WERI-Rb-1 (cell line): ENCODE data around the gene DYNC1H1.

ENCODE experiments used
- DNase-seq: peaks from one replicate; pipeline ENCODE4 v3.0.0-alpha.2; 2020
- H3K27ac ChIP-seq: fragments of 250-450 bp; sonication (Bioruptor Pico); 2 replicates; pipeline ENCODE4 v1.5.1; 2020; ENCODE audit warnings: mild to moderate bottlenecking, moderate library complexity
- H3K27me3 ChIP-seq: fragments of 250-450 bp; sonication (Bioruptor Pico); 2 replicates; pipeline ENCODE4 v1.5.1; 2021; ENCODE audit warnings: mild to moderate bottlenecking, low read depth, moderate library complexity; ENCODE audit not compliant: insufficient read depth, severe bottlenecking
- H3K36me3 ChIP-seq: fragments of 250-450 bp; sonication (Bioruptor Pico); 2 replicates; pipeline ENCODE4 v1.5.1; 2020; ENCODE audit warnings: mild to moderate bottlenecking, moderate library complexity
- H3K4me3 ChIP-seq: 2 replicates; pipeline ENCODE4 v1.5.1; 2011; ENCODE audit warnings: low read depth, mild to moderate bottlenecking, control low read depth, low read length
- H3K9me3 ChIP-seq: fragments of 250-450 bp; sonication (Bioruptor Pico); 2 replicates; pipeline ENCODE4 v1.5.1; 2021; ENCODE audit warnings: mild to moderate bottlenecking, moderate library complexity; ENCODE audit not compliant: severe bottlenecking
- TF ChIP-seq, protein P1 (sequence below): IDR thresholded peaks from 2 replicates; pipeline ENCODE4 v1.5.1; 2011; ENCODE audit warnings: low read depth, mild to moderate bottlenecking, control low read depth, inconsistent platforms, low read length

DYNC1H1 gene

DNA sequence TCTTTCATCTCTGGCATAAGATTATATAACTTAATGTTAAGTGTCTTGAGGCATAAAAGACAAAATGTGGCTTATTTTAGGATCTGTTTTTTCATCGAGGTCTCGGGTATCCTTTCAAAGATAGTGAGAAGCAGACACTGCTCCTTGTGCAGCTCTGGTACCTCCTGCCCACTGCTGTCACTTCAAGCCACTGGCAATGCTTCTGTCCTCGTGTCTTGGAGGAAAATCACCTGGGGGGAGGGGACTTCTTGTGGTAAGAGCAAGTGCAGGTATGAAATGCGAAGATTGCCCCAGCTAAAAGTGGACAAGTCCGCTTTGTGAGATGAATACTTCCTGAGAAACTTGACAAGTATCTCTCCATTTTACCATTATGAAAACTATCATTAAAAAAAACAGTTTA lies 37.8 kb upstream of the DYNC1H1 start:
- DNase-seq = no peak
- no peaks in the 10 kb centered on the region; the same call in 1 of the 2 replicates for H3K36me3 ChIP-seq
- H3K27me3 ChIP-seq = no peaks in the 10 kb centered on the region
- TF ChIP-seq, protein P1, sequence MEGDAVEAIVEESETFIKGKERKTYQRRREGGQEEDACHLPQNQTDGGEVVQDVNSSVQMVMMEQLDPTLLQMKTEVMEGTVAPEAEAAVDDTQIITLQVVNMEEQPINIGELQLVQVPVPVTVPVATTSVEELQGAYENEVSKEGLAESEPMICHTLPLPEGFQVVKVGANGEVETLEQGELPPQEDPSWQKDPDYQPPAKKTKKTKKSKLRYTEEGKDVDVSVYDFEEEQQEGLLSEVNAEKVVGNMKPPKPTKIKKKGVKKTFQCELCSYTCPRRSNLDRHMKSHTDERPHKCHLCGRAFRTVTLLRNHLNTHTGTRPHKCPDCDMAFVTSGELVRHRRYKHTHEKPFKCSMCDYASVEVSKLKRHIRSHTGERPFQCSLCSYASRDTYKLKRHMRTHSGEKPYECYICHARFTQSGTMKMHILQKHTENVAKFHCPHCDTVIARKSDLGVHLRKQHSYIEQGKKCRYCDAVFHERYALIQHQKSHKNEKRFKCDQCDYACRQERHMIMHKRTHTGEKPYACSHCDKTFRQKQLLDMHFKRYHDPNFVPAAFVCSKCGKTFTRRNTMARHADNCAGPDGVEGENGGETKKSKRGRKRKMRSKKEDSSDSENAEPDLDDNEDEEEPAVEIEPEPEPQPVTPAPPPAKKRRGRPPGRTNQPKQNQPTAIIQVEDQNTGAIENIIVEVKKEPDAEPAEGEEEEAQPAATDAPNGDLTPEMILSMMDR = no peak
- H3K27ac ChIP-seq = no peak overlapping the region
- no peaks in the 10 kb centered on the region for H3K9me3 ChIP-seq
- H3K4me3 ChIP-seq = no peak overlapping the region

DNA sequence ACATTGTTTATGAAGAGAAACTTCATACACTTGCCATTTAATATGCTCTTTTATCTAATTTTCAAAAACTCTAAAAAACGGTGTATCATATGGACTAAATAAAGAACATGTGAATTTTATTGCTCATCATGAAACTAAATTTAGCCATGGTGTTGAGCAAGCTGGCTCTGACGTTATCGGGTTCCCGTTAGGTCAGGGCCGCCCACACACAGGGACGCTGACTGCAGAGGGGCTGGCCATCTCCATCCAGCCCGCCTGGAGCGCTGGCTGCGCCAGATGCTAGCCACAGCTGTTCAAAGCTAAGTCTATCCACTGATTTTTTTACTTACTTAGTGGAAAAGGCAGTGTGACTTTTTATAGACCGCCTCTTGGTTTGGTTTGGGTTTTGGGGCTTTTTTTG lies 36.5 kb upstream of the DYNC1H1 start:
- TF ChIP-seq, protein P1 = no peak
- no peaks in the 10 kb centered on the region for H3K9me3 ChIP-seq
- no peaks in the 10 kb centered on the region for H3K36me3 ChIP-seq
- no peak overlapping the region for H3K27ac ChIP-seq
- no peak overlapping the region for H3K4me3 ChIP-seq
- DNase-seq = no peak
- no peaks in the 10 kb centered on the region for H3K27me3 ChIP-seq

DNA sequence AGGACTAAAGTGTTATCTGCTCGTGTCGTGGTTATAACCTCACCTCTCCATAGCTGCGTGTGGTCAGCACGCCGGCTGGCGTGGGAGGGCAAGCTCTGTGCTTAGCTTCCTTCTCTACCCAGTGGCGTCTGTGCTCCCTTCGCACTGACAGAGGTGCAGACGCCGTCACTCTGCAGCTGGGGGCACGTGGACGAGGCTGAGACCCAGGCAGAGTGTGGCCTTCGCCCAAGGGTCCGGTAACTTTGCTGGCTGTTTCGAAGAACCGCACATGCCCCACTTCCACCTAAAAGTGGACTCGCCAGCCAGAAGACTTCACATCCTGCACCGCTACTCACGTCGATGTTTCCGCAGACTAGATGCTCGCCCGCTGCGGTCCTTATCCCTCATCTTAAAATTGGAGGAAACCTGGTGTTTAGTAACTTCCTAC lies 35.9 kb upstream of the DYNC1H1 start:
- Histone ChIP-seq H3K27ac (no peak overlapping the region), H3K9me3 (no peaks in the 10 kb centered on the region), H3K36me3 (no peaks in the 10 kb centered on the region), H3K4me3 (no peak overlapping the region), H3K27me3 (no peaks in the 10 kb centered on the region)
- TF ChIP-seq, protein P1 = no peak
- no peak for DNase-seq

DNA sequence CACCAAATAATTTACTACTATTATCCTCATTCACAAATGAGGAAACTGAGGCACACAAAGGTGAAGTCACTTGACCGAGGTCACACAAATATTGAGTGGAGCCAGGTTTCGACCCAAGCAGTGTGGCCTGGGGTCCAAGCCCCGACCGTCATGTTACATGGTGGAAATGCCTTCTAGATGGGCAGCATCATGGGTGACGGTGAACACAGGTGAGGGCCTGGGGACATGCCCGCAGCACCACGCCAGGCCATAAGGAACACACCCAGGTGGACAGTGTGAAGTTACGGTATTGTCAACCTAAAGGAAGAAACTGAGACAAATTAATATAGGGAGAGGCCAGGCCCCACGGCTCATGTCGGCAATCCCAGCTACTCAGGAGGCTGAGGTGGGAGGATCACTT lies 35.3 kb upstream of the DYNC1H1 start:
- no peak for DNase-seq
- no peak overlapping the region for H3K27ac ChIP-seq
- H3K36me3 ChIP-seq = no peaks in the 10 kb centered on the region
- no peaks in the 10 kb centered on the region for H3K27me3 ChIP-seq
- TF ChIP-seq, protein P1 = no peak
- no peak overlapping the region for H3K4me3 ChIP-seq
- no peaks in the 10 kb centered on the region for H3K9me3 ChIP-seq

DNA sequence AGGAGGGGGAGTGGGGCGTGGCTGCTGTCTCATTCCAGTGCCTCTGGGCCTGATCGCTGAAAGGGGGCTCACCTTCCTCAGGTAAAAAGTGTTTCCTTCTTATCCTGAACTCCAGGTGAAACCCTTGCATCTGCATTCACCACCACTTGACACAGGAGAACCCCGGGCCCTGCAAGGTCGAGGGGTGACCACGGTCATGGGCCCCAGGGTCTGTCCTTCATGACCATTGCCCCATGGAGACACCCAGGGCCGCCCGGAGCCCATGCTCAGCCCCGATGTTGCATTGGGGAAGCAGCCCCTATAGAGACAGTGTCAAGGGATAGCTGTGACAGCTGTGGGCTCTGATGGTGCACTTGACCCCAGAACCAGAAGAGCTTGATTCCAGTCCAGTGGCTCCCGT lies 34.4 kb upstream of the DYNC1H1 start:
- H3K27ac ChIP-seq = no peak overlapping the region
- TF ChIP-seq, protein P1 = no peak
- DNase-seq = no peak
- H3K4me3 ChIP-seq = no peak overlapping the region
- no peaks in the 10 kb centered on the region for H3K27me3 ChIP-seq
- no peaks in the 10 kb centered on the region for H3K9me3 ChIP-seq
- H3K36me3 ChIP-seq = no peaks in the 10 kb centered on the region

DNA sequence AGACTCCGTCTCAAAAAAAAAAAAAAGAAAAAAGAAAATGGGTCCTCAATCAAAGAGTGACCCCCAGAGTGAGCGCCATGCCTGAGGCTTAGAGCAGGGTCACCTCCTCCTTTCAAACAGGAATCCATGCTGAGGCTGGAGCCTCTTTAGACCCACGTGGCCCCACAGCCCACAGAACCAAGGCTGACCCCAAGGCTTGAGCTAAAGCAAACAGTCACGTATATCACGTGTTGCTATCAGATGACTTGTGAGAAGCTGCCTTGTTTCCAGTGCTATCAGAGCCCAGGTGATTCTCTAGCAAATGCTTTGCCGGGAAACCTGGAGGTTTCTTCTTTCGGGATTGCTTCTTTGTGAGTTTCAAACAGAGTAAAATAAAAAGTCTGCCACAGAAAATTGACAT lies 31.7 kb upstream of the DYNC1H1 start:
- DNase-seq = no peak
- Histone ChIP-seq H3K27me3 (no peaks in the 10 kb centered on the region), H3K4me3 (no peak overlapping the region), H3K36me3 (no peaks in the 10 kb centered on the region), H3K27ac (no peak overlapping the region), H3K9me3 (no peaks in the 10 kb centered on the region)
- TF ChIP-seq, protein P1 = no peak
